Measurements from ENCODE around the gene CHD6.

The CHD6 gene

DNA sequence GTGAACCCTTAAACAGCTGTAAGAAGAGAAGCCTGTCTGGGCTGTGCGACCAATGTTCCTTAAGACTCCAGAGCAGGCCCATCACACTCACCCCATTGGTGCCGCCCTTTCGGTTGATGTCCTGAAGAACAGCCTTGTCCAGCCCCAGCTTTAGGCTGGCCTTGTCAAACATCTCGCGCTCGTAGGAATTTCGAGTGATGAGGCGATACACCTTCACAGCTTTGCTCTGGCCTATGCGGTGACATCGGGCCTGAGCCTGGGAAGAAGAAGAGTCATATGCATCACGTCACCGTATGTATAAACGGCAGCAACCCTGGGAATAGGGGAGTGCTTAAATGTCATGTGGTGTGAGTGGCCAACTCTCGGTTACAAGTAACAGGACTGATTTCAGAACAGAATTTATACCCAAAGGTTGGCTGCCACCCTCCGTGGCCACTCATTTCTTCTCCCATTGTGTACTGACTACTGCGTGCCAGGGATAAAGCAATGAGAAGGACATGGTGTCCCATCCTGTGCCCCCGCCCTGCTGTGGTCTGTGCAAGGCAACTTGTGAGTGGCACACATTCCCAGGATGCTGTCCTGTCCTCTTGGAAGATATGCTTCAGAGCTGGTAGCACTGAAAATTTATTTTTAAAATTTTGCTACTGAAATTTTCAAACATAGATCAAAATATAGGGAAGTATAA is 160.9 kb downstream of the CHD6 start:
- no peak for FAIRE-seq

DNA sequence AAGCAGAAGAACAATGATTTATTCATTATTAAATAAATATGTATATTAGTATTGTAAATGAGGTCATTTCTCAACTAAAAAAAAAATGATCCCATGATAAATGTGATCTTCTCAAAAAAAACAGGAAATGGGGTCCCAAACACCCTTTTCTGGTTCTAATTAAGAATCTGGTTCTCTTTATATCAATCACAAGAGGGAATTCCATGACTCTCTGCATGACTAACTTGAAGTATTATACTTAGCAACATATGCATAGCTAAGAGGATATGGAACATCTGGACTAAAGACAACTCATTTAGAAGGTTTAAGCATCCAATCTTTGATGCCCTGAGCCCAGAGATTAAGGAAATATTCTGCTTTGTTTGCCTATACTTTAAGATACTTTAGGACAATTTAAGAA is 161.8 kb downstream of the CHD6 start:
- no peak for FAIRE-seq

DNA sequence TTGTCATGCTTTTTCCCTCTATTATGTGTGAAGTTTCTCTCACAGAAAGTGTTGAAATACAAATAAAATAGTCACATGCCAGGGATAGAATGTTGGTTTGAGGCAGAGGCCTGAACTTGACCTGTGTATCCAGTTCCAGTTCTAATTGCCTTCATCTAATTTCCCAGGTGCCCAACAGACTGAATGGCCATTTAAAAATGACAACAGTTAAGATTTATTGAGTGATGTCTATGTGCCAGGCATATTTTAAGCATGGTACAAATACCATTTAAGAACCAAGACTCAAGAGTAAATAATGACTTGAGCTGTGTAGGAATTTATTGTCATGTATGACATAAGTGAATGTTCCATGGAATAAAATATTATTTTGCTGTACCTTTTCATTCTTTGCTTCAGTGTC is 163.9 kb downstream of the CHD6 start:
- no peak for FAIRE-seq

DNA sequence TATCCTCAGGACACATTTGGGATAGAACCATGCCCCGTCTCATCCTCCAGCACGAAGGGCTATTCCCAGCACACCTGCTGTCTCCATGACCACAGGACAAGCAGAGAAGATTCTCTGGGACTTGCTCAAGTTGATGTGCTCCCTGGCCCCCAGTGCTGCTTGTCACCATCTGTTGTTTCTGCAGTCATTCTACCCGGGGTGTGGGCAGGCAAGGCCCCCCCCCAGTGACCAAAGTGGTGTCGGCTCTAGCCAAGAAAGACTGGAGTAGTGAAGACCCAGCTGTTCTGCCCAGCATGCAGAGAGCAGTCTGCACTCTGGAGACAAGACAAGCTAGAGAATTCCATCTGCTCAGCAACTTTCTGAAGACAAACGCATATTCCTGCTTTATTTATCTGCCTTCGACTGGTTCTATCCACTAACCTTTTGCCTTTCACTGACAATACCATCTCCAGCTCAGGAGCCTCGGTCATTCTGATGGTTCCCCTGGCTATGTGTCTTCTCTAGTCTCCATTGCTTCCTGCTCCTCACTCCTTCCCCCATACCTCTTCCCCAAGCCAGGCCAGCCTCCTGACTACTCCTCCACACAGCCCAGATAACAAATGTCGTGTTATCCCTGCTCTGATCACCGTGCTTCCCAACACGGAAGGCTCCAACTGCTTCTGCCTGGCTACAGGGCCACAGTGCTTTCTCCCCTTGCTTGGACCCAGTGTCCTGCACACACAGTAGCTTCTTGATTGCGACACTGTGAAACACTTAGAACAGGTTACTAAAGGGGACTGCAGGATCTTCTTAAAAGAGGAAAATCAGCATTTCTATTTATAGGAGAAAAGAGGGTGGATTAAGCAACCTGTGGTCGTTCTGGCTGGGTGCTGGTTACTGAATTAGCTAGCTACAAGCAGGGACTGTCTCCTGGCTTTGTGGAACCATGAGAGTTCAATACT is 164.9 kb downstream of the CHD6 start:
- FAIRE-seq, result no peak

DNA sequence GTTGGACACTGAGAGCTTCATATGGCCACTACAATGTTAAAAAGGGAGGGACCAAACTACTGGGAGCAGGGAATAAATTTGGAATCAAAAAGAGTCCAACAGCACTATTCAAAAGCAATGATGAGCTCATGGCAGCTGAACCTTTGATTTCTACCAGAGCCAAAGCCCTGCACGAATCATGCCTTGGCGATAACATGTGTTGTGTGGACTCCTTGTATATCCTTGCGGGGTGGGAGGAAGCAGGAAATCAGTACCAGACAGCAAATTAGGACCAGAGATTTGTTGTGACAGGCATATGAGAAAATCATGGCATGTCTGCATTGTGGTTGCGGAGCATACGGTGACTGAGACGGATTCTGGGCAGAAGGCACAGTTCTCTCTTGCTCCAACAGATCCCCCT is 166.0 kb downstream of the CHD6 start:
- FAIRE-seq, result no peak

DNA sequence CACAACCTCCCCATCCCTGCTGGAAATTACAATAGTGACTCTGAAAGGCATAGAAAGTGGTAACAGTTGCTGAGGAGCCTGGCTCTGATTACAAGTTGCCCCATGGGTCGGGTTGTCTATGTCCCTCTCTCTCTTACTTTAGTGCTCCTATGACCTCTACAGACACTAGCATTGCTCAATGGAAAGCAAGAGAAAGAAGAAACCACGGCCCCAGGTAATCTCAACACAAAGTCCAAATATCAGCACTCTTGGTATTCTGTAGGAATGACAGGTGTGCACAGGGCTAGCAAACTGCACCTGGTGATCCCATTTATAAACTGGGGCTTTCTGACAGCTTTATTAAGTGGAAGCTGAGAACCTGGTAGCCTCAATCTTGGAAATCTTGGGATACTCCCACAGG is 171.2 kb downstream of the CHD6 start:
- no peak for FAIRE-seq

DNA sequence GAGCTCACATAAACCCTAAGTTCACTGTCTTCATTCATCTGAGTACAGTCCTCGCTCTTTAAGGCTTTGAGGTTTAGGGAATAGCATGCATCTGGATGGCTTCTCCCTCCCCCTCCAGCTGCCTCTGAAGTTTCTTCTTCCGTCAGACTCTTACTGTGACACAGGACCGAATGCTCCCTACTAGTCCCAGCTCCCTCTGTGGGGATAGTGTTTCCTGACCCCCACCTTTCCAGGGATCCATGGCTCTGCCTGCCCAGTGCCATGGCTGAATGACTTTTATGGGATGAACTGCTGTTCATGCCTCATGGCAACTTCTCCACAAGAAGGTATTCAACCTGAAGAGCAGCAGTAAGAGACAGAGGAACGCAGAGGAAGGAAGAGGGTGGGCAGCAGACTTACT is 171.7 kb downstream of the CHD6 start:
- no peak for FAIRE-seq

DNA sequence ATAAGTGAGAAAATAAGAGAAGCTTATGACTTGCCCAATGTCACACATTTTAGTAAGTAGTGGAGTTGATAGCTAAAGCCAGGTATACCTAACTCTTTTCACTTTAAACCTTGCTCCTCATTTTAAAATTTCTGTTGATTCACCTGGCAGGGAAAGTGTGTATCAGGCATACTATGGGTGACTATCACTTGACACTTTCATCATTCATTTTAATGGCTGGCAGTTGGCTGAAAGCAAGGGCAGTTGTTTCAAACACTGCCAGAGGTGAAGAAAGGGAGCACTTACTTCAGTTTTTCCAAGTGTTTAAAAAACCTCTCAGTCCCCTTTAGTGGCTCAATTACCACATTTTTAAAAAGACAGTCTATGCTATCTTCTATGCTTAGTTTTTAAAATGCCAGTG is 173.4 kb downstream of the CHD6 start:
- FAIRE-seq, result no peak

DNA sequence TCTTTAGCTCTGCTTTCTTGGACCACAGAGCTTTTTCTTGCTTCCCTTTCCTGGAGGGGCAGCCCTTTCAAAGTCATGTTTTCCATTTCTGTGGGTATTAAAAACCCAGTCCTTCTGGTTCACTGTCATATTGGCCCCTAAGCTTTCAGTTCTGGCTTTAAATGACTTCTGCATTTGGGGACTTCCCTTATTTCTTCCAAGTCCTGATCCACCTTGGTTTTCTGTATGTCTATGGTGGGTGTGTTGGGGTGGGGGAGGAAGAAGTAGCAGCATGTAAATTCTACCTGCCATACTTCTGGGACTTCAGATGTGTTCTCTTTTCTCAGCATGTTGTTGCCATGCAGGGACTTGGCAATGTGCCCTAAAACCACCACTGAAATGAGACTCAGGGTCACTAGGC is 174.5 kb downstream of the CHD6 start:
- no peak for FAIRE-seq

DNA sequence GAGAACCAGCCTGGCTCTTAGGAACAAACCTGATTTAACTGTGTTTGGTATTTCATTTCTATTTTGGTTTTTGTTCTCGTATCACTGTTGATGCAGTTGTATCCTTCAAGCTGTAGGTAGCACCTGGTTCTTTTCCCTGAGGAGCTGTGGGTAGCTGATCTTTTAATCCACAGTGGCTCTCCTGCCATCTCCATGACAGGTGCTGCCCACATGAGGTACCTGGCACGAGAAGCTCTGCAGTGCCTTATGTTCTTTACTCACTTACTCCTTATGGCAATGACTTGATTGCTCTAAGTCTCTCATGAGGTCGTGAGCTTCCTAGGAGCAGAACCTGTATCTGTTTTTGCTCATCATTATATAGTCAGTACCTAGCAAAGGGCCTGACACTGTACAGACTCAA is 177.3 kb downstream of the CHD6 start:
- FAIRE-seq, result no peak

DNA sequence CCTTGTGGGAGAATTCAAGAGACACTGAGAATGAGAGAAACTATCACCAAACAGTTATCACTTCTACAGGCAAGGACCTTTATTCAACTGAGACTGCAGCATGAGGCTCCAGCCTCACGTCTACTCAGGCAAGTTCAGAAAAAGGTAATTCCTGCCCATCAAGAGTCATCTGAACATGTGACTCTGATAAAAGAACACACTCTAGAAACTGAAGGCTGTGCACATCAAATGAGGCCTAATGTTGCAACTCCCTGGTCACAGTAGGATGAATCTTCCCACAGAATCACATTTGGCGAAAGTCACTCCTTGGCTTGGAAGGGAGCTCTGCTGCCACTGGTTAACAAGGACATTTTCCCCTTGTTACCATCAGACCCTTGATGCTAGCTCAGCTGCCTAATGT is 180.3 kb downstream of the CHD6 start:
- FAIRE-seq, result no peak

DNA sequence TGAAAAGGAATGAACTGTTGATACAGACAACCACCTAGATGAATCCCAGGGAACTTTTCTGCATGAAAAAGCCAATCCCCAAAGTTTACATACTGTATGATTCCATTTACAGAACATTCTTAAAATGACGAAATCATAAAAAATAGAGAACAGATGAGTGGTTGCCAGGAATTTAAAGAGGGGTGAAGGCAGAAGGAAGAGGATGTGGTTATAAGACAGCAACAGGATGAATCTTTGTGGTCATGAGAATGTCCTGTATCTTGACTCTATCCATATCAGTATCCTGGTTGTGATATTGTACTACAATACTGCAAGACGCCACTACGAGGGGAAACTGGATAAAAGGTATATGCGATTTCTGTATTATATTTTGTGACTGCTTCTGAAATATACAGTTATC is 181.5 kb downstream of the CHD6 start:
- FAIRE-seq, result no peak

DNA sequence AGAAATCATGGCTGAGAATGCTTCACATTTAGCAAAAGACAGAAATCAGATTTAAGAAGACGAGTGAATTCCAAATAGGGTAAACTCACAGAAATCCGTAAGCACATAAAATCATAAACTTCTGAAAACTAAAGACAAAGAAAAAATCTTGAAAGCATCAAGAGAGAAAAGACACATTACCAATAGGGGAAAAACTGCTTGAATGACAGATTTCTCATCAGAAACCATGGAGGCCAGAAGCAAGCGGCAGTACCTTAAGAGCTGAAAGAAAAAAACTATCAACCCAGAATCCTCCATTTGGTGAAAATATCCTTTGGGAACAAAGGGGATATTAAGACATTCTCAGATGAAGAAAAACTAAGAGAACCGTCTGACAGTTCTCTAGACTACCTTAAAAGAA is 185.0 kb downstream of the CHD6 start:
- no peak for FAIRE-seq

DNA sequence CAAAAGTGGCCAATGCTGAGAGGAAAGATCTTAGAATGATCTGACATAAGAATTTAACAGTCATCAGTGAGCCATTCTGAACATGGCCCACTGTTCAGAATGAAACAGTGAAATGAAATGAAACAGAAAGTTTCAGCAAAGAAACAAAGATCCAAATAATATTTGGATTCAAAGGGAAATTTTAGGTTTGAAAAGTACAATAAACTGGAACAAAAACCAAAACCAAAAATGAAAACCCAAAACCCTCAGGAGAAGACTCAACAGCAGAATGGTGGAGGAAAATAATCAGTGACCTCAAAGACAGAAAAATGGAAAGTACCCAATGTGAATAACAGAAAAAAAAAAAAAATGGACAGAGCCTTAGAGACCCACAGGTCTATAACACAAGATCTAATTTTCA is 185.4 kb downstream of the CHD6 start:
- FAIRE-seq, result no peak

DNA sequence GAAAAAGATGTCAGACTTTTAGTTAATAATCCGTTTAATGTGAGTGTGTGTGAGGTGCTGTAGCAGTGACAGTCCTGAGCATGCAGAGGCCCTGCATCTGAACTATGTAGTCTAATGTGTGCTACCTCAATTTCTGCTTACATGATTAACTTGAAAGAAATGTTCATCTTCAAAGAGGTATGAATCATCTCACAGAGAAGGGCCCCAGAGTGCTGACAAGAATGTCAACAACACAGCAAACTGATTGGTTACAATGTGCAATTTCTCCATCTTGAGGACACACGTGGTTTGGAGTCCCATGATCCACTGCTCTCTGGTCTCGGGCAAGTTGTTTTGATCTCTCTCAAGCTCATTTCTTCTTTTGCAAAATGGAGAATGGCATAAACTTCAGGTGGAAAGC is 189.9 kb downstream of the CHD6 start:
- no peak for FAIRE-seq

DNA sequence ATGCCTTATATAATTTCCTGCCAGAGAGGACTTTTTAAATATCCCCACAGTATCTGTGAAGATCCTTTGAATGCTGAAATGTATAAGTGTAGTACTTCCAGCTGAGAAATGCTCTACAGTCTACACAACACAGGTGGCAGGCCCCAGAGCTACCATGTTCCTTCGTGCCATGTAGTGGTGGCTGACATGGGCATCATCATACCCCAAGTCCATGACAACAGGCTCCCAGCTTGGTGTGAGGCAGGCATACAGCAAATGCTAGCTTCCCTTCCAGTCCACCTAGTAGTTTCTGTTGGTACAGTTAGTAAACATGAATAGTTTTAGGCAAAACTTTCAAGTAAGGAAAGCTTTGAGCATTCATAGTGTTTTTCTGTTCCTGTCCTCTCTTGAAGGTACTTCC is 190.3 kb downstream of the CHD6 start:
- FAIRE-seq, result no peak

DNA sequence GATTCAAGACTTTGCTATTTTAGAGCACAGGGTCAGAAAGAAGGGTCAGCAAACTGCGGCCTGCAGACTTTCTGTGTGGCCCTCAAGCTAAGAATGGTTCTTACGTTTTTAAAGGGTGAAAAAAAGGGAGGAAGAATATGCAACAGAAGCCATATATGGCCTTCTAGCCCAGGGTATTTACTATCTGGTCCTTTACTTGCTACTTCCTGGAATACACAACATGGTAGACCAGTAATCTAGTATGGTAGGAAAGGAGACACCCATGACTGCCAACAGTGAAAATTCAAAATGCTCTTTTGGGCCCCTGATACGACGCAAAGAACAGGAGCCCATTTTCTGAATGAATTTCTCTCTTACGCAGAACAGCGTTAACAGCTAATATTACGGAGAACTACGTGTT is 191.2 kb downstream of the CHD6 start:
- no peak for FAIRE-seq

DNA sequence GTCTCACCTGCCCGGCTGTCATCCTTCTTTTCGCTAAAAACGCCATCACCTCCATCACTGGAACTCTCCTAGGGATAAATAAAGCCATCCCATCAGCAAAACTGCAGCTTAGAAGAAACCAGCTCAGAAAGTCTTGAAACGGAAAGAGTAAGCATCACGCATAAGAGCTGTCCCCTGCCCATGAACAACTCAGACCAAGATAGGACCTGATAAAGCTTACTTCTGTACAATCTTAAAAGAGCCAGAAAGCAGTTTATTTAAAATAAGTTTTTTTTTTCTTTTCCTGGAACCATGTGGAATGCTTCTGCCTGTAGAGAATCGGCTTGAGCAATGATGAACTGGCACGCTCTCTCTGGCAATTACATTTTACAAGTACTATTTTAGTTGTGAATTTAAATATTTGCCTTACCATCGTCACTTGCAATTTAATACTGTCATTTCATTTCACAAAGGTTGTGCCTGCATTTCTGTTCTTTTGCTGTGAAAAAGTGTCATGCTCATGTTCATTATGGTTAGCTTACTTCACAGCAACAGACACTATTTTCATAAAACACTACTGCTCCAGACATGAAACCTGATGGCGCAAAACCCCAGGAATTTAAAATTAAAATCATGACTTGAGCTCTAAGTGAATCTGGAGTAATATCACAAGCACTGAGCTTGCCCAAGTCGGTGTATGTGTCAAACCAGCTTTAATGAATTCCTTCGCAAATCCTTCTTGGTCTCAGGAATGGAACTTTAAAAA is 191.9 kb downstream of the CHD6 start:
- FAIRE-seq, result no peak

DNA sequence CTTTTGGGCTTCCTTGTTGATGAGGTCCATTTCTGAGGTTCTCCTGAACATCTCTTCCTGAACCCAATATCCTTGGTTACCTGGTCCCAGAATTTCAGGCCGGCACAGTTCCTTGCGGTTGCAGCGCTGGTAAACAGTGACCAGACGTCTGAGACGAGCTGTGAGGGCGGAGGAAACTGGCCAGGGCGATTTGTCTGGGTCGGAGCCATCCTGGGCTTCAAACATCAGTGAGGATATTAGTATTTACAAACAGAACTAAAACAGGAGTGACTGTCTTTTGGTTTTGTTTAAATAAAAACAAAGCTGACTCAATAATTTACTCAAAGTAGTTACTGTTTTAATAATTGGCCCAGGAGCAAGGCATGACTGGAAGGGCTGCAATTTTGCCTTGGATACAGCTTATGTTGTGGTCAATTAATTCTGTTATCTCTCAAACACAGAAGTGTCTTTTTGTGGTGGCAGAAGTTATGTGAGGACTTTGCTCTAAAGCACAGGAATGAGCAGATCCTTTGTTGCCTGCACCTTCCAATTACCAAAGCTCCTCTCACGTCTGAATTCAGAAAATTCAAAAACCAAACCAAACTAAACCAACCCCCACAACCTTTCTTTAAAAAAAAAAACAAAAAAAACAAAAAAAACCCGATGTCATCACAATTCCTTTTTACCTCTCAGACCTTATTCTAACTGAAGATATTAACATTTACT is 192.8 kb downstream of the CHD6 start:
- no peak for FAIRE-seq

DNA sequence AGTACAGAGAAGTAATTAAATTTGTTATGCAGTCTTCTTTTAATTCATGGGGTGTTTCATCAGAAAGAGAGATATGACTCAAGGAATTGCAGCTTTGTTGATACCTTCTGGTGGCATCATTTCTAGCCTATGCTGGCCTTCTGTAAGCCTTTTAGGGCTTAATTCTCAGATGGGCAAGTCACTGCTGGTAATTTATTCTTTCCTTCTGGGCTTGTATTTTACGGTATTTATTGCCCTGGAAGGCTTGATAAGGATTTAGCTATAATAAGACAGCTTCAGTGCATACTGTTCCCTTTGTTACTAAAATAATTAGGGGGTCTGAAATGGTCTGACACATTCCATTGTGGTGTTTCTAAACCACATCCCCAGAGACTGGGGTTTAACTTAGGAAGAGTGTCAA is 193.6 kb downstream of the CHD6 start:
- FAIRE-seq, result no peak

DNA sequence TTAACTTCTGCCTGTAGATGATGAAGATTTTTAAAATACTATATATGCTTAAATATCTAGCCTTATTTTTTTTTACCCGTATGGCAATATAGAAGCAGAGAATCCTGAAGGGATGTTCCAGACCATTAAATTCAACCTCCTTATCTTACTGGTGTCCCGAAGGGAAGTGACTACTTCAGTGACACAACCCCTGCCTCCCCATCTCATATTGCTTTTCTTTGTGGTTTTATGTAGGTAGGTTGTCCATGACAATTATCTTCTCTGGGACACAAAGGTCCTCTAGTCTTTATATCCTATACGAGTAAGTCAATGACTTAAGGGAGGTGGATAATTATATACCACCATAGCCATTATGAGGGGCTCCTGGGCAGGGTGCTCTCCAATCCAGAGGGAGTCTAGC is 194.2 kb downstream of the CHD6 start:
- no peak for FAIRE-seq

DNA sequence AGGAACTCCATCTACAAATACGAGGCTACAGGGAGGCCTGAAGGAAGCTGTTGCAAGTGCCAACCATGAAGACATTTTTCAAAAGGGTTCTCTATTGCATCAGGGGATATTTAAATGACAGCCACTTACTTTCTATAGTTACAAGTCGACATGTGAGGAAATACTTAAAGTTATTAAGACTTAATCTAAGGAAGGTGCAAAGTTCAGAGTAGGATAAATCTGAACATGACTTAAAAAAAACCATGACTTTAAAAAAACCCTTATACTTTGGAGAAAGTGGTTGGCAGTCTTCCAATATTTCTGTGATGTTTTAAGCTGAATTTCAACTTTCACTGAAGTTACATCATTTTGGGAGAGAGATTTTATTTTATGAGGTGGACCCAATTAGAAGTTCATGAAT is 195.2 kb downstream of the CHD6 start:
- FAIRE-seq, result no peak

DNA sequence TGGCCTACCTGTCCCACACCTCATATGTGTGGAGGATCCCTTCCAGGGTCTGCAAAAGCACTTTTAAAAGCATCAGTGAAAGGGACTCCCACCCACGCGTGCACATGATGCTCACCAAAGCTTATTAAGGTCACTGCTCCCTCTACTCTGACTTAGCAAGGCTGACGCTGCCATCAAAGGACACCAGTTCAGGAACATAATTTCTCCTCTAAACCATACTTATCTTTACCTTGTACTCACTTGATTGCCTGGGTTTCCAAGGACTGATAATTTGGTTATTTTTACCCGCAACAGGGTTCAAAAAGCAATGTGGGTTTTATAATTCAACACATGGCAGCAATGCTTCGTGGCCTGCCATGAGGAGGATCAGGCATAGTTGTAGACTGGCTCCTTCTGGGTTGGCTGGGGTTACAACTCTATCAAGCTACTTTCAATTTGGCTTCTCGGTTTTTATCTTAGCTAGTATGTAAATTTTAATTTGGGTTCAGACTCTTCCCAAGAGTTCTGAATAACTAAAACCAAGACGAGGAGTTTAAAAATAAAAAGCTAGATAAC is 199.4 kb downstream of the CHD6 start:
- no peak for FAIRE-seq
